ENCODE results near the gene ALPL. TPM values are rescaled to one million over a fixed set of nuclear protein-coding genes. Genes with fewer than 3 reads are reported as not detected.

ALPL gene
- total and polyA plus RNA-seq, 2 of the 4 experiments (the other 2 are of a cell fraction): 0.54 to 2.2 TPM

- peaks cover 69% of the 10 kb centered on the region for H3K27me3 ChIP-seq (ENCODE audit: control insufficient read depth, insufficient read depth, low read length)
- no peaks in the 10 kb centered on the region for H3K9me3 ChIP-seq (ENCODE audit: control insufficient read depth, insufficient read depth, low read length)
- 79% methylated on average over 8 of the region's 19 CpGs; no CpG with 5 or more reads in 1 of the 2 experiments for WGBS, 2 experiments (ENCODE audit: extremely low coverage in 2 of 2, insufficient read length in 1 of 2)
- no peak overlapping the region for H3K9ac ChIP-seq (ENCODE audit: low read depth, low read length)
- no peak overlapping the region for H3K18ac ChIP-seq (ENCODE audit: low read depth, low read length)
- CTCF ChIA-PET: no interaction called here
- H3K4me1 ChIP-seq (ENCODE audit: control insufficient read depth, insufficient read depth, low read length): no peaks in the 10 kb centered on the region
- no peak overlapping the region for H2BK5ac ChIP-seq (ENCODE audit: low read depth, low read length, poor library complexity, severe bottlenecking)
- no peak overlapping the region for H3K56ac ChIP-seq (ENCODE audit: extremely low read depth, insufficient read depth, low read length)
- H3K14ac ChIP-seq (replicated peaks; ENCODE audit: low read depth, low read length): no peak overlapping the region
- no peaks in the 10 kb centered on the region for H3K79me1 ChIP-seq (ENCODE audit: low read depth in 1 of 2, low read length in 2 of 2)
- no peaks in the 10 kb centered on the region for H3K9me1 ChIP-seq (ENCODE audit: insufficient read depth, low read length)
- no peak overlapping the region for H2BK15ac ChIP-seq (ENCODE audit: low read depth, low read length)
- intact Hi-C loops (cut with micrococcal nuclease) (no loop called here), in situ Hi-C loops (cut with MboI; ENCODE audit: low sequenced_read_pairs) (no loop called here), dilution Hi-C loops (cut with HindIII; ENCODE audit: low sequenced_read_pairs, unreplicated experiment) (no loop called here)
- no peaks in the 10 kb centered on the region for H3K36me3 ChIP-seq (ENCODE audit: control insufficient read depth, insufficient read depth, low read length)
- H2BK120ac ChIP-seq (ENCODE audit: low read depth, low read length): no peak overlapping the region
- no peaks in the 10 kb centered on the region; the same call in 1 of the 2 replicates for H4K20me1 ChIP-seq (ENCODE audit: insufficient read depth, low read length)
- no TSS peak for BruUV-seq (replicated peaks)
- no peak overlapping the region for H2AK5ac ChIP-seq (ENCODE audit: low read depth, low read length)
- H2AFZ ChIP-seq (replicated peaks; ENCODE audit: low read length, poor library complexity): peak overlapping the region; percentile 32
- no peak overlapping the region for H4K8ac ChIP-seq (ENCODE audit: low read depth in 2 of 2, low read length in 2 of 2)
- no peak for DNase-seq
- H3K4me3 ChIP-seq (ENCODE audit: insufficient read depth, low read depth, low read length): no peak overlapping the region
- no peak overlapping the region for H4K91ac ChIP-seq (ENCODE audit: insufficient read depth, low read depth, low read length)
- no peak overlapping the region for H3K27ac ChIP-seq (ENCODE audit: insufficient read depth, low read length)
- H4K5ac ChIP-seq (ENCODE audit: low read depth, low read length): no peak overlapping the region
- H2BK20ac ChIP-seq (ENCODE audit: low read depth, low read length): no peak overlapping the region
- H2AK9ac ChIP-seq (replicated peaks; ENCODE audit: low read depth, low read length, poor library complexity): peak overlapping the region; percentile 9
- no peak for TF ChIP-seq USF2 (IDR thresholded peaks at IDR 0.05; ENCODE audit: low read depth, low read length)
- no peak for TF ChIP-seq RCOR1 (IDR thresholded peaks at IDR 0.05; ENCODE audit: insufficient replicate concordance, low read length)
- no peak overlapping the region for H3K23ac ChIP-seq (ENCODE audit: low read depth, low read length)
- no peak for ATAC-seq (ENCODE audit: low read depth)
- H3K4me2 ChIP-seq (ENCODE audit: low read depth, low read length): no peak overlapping the region
- no peak overlapping the region for H3K4ac ChIP-seq (ENCODE audit: low read depth, low read length)
- POLR2A ChIA-PET (ENCODE audit: unreplicated experiment): no interaction called here
Measured at GRCh38 chr1:21613072-21613867, 104.0 kb downstream of the ALPL start.

All from IMR-90 (cell line).